IMR-90 (cell line): Measurements from ENCODE around the gene ZAP70. TPM values are rescaled to one million over a fixed set of nuclear protein-coding genes. Genes with fewer than 3 reads are reported as not detected.

Experiments
- ATAC-seq: fragments of 200-7000 bp; cut with Tn5 transposase; 2 replicates; pipeline ENCODE4 v1.9.1; 2020; ENCODE audit warnings: low read depth, mild to moderate bottlenecking, moderate library complexity
- BruUV-seq: library from RNA; stranded (reverse); fragments of 400-500 nt; replicated peaks from 2 replicates; lab custom pipeline; 2021; lab: Mats Ljungman, UMichigan
- CTCF ChIA-PET: fragments of 300-600 bp; formaldehyde crosslinking; extraction: SDS; loops from one replicate; lab custom pipeline; 2021; ENCODE audit warnings: antibody characterized with exemption; lab: Yijun Ruan, JAX
- POLR2A ChIA-PET: fragments of 300-600 bp; sonication (Branson Sonifier 250); formaldehyde crosslinking; loops from one replicate; lab custom pipeline; 2022; ENCODE audit warnings: antibody characterized with exemption; ENCODE audit not compliant: unreplicated experiment; lab: Charles Lee
- DNase-seq: peaks from one replicate; pipeline ENCODE4 v3.0.0; 2013
- H2AFZ ChIP-seq: replicated peaks from 2 replicates; pipeline ENCODE3; 2013; ENCODE audit warnings: low read length, mild to moderate bottlenecking; ENCODE audit not compliant: poor library complexity
- H2AK5ac ChIP-seq: 2 replicates; pipeline ENCODE4 v1.6.1; 2013; ENCODE audit warnings: low read depth, low read length, inconsistent platforms
- H2AK9ac ChIP-seq: replicated peaks from 2 replicates; pipeline ENCODE3; 2013; ENCODE audit warnings: mild to moderate bottlenecking, low read depth, low read length, moderate library complexity; ENCODE audit not compliant: poor library complexity
- H2BK120ac ChIP-seq: 2 replicates; pipeline ENCODE4 v1.6.1; 2013; ENCODE audit warnings: low read depth, low read length, inconsistent platforms
- H2BK15ac ChIP-seq: 3 replicates; pipeline ENCODE4 v1.6.1; 2013; ENCODE audit warnings: low read depth, low read length, inconsistent platforms
- H2BK20ac ChIP-seq: 2 replicates; pipeline ENCODE4 v1.6.1; 2013; ENCODE audit warnings: low read depth, mild to moderate bottlenecking, inconsistent platforms, low read length, moderate library complexity
- H2BK5ac ChIP-seq: 2 replicates; pipeline ENCODE4 v1.6.1; 2013; ENCODE audit warnings: mild to moderate bottlenecking, low read depth, low read length, inconsistent platforms; ENCODE audit not compliant: poor library complexity, severe bottlenecking
- H3K14ac ChIP-seq: replicated peaks from 2 replicates; pipeline ENCODE4 v1.6.1; 2013; ENCODE audit warnings: low read depth, low read length, inconsistent platforms
- H3K18ac ChIP-seq: 2 replicates; pipeline ENCODE4 v1.6.1; 2013; ENCODE audit warnings: low read depth, low read length, control low read depth
- H3K23ac ChIP-seq: 2 replicates; pipeline ENCODE4 v1.6.1; 2013; ENCODE audit warnings: low read depth, low read length, inconsistent platforms
- H3K27ac ChIP-seq: 2 replicates; pipeline ENCODE4 v1.5.1; 2013; ENCODE audit warnings: mild to moderate bottlenecking, control low read depth, low read length; ENCODE audit not compliant: insufficient read depth
- H3K27me3 ChIP-seq: 2 replicates; pipeline ENCODE4 v1.6.1; 2013; ENCODE audit warnings: low read length; ENCODE audit not compliant: control insufficient read depth, insufficient read depth
- H3K36me3 ChIP-seq: 2 replicates; pipeline ENCODE4 v1.6.1; 2013; ENCODE audit warnings: low read length, mixed read lengths; ENCODE audit not compliant: control insufficient read depth, insufficient read depth
- H3K4ac ChIP-seq: 2 replicates; pipeline ENCODE4 v1.6.1; 2013; ENCODE audit warnings: low read depth, low read length, inconsistent platforms
- H3K4me1 ChIP-seq: 2 replicates; pipeline ENCODE4 v1.6.1; 2013; ENCODE audit warnings: low read length, mixed read lengths; ENCODE audit not compliant: control insufficient read depth, insufficient read depth
- H3K4me2 ChIP-seq: 2 replicates; pipeline ENCODE4 v1.6.1; 2013; ENCODE audit warnings: low read depth, mild to moderate bottlenecking, control low read depth, low read length, moderate library complexity
- H3K4me3 ChIP-seq: 2 replicates; pipeline ENCODE4 v1.5.1; 2013; ENCODE audit warnings: low read depth, mild to moderate bottlenecking, control low read depth, low read length, moderate library complexity; ENCODE audit not compliant: insufficient read depth
- H3K56ac ChIP-seq: 2 replicates; pipeline ENCODE4 v1.6.1; 2013; ENCODE audit warnings: low read length, inconsistent platforms; ENCODE audit not compliant: insufficient read depth; ENCODE audit errors: extremely low read depth
- H3K79me1 ChIP-seq, 2 experiments: 2 replicates each; pipeline ENCODE4 v1.6.1; 2013; ENCODE audit warnings: low read length in 2 of 2, inconsistent platforms in 1 of 2, low read depth in 1 of 2
- H3K9ac ChIP-seq: 2 replicates; pipeline ENCODE4 v1.6.1; 2013; ENCODE audit warnings: low read depth, low read length, control low read depth
- H3K9me1 ChIP-seq: 2 replicates; pipeline ENCODE4 v1.6.1; 2013; ENCODE audit warnings: low read length, inconsistent platforms; ENCODE audit not compliant: insufficient read depth
- H3K9me3 ChIP-seq: 2 replicates; pipeline ENCODE4 v1.6.1; 2013; ENCODE audit warnings: low read length; ENCODE audit not compliant: control insufficient read depth, insufficient read depth
- H4K20me1 ChIP-seq: 2 replicates; pipeline ENCODE4 v1.6.1; 2013; ENCODE audit warnings: low read length, inconsistent platforms; ENCODE audit not compliant: insufficient read depth
- H4K5ac ChIP-seq: 2 replicates; pipeline ENCODE4 v1.6.1; 2013; ENCODE audit warnings: mild to moderate bottlenecking, low read depth, low read length, control low read depth
- H4K8ac ChIP-seq, 2 experiments: 2 replicates each; pipeline ENCODE4 v1.6.1; 2013; ENCODE audit warnings: low read depth in 2 of 2, low read length in 2 of 2, control low read depth in 1 of 2, inconsistent platforms in 1 of 2
- H4K91ac ChIP-seq: 2 replicates; pipeline ENCODE4 v1.6.1; 2013; ENCODE audit warnings: low read depth, low read length, inconsistent platforms; ENCODE audit not compliant: insufficient read depth
- BHLHE40 ChIP-seq: fragments of 150-350 bp; IDR thresholded peaks from 2 replicates; pipeline ENCODE4 v1.6.1; 2016; ENCODE audit warnings: mild to moderate bottlenecking, low read depth, low read length
- CEBPB ChIP-seq: IDR thresholded peaks from 2 replicates; pipeline ENCODE4 v1.6.1; 2012; ENCODE audit warnings: low read depth, low read length, improper control_type of control experiment
- CHD1 ChIP-seq: IDR thresholded peaks from 2 replicates; pipeline ENCODE4 v1.6.1; 2012; ENCODE audit warnings: low read depth, low read length, improper control_type of control experiment
- FOS ChIP-seq: fragments of 150-350 bp; IDR thresholded peaks from 2 replicates; pipeline ENCODE4 v1.6.1; 2016; ENCODE audit warnings: low read depth, low read length
- MAFK ChIP-seq: IDR thresholded peaks from 2 replicates; pipeline ENCODE4 v1.6.1; 2012; ENCODE audit warnings: low read depth, low read length, improper control_type of control experiment
- MXI1 ChIP-seq: IDR thresholded peaks from 2 replicates; pipeline ENCODE4 v1.6.1; 2012; ENCODE audit warnings: low read depth, mild to moderate bottlenecking, low read length, moderate library complexity, borderline replicate concordance
- NFE2L2 ChIP-seq: fragments of 150-350 bp; IDR thresholded peaks from 2 replicates; pipeline ENCODE4 v1.6.1; 2016; ENCODE audit warnings: low read depth, mild to moderate bottlenecking, low read length
- POLR2A ChIP-seq: IDR thresholded peaks from 2 replicates; pipeline ENCODE4 v1.6.1; 2012; ENCODE audit warnings: mild to moderate bottlenecking, low read depth, low read length
- RAD21 ChIP-seq: IDR thresholded peaks from 2 replicates; pipeline ENCODE4 v1.6.1; 2012; ENCODE audit warnings: low read length, improper control_type of control experiment
- RCOR1 ChIP-seq: IDR thresholded peaks from 2 replicates; pipeline ENCODE4 v1.6.1; 2012; ENCODE audit warnings: mild to moderate bottlenecking, low read length, improper control_type of control experiment; ENCODE audit not compliant: insufficient replicate concordance
- RFX5 ChIP-seq: IDR thresholded peaks from 2 replicates; pipeline ENCODE4 v1.8.0; 2012; ENCODE audit warnings: low read depth, mild to moderate bottlenecking, low read length, moderate library complexity
- SMC3 ChIP-seq: fragments of 150-350 bp; IDR thresholded peaks from 2 replicates; pipeline ENCODE4 v1.6.1; 2016; ENCODE audit warnings: low read depth, mild to moderate bottlenecking, antibody characterized with exemption, low read length, moderate library complexity
- WGBS, 2 experiments: methylation state at CpG; one replicate each; pipeline versions ENCODE4 v1.1.5 to v1.1.7; 2013; ENCODE audit warnings: missing lambda C conversion rate in 2 of 2; ENCODE audit not compliant: insufficient read length in 1 of 2; ENCODE audit errors: extremely low coverage in 2 of 2; 5-methylcytosine and 5-hydroxymethylcytosine counted together
- dilution Hi-C: fragments of 300-500 bp; cut with HindIII; formaldehyde crosslinking; loops from one replicate; pipeline ENCODE4 v1.14.3; 2018; ENCODE audit warnings: low sequenced_read_pairs; ENCODE audit not compliant: unreplicated experiment
- in situ Hi-C: fragments of 300-500 bp; cut with MboI; formaldehyde crosslinking; loops from 3 replicates; pipeline ENCODE4 v1.14.3; 2019; ENCODE audit warnings: low sequenced_read_pairs, inconsistent platforms, mixed read lengths
- intact Hi-C: fragments of 100-400 bp; cut with micrococcal nuclease; formaldehyde crosslinking; loops from 2 replicates; pipeline ENCODE4 v1.10.0; 2022
- polyA plus RNA-seq, 3 experiments: library from polyadenylated mRNA; depleted of rRNA; stranded (reverse); fragments of >200 nt; gene quantifications; 2 replicates each; pipeline ENCODE4 v1.2.3, GENCODE V29; 2012; ENCODE audit warnings: low replicate concordance in 1 of 3
- total RNA-seq: library from RNA; depleted of rRNA; stranded (reverse); fragments of >200 nt; gene quantifications from 2 replicates; pipeline ENCODE4 v1.2.3, GENCODE V29; 2012
- TF ChIP-seq, protein P1 (sequence below): conservative IDR thresholded peaks from 2 replicates; pipeline ENCODE4 v1.5.1; 2012; ENCODE audit warnings: mild to moderate bottlenecking, low read depth, low read length, improper control_type of control experiment
- TF ChIP-seq, protein P2 (sequence below): fragments of 150-350 bp; IDR thresholded peaks from 2 replicates; pipeline ENCODE4 v1.6.1; 2016; ENCODE audit warnings: low read depth, mild to moderate bottlenecking, low read length, moderate library complexity, borderline replicate concordance
- TF ChIP-seq, protein P3 (sequence below): fragments of 150-350 bp; IDR thresholded peaks from 2 replicates; pipeline ENCODE4 v1.6.1; 2017; ENCODE audit warnings: mild to moderate bottlenecking, antibody characterized with exemption, low read length, low read depth

Gene ZAP70
- total and polyA plus RNA-seq, 2 of the 4 experiments (the other 2 are of a cell fraction) = under 0.01 to 0.09 TPM

DNA sequence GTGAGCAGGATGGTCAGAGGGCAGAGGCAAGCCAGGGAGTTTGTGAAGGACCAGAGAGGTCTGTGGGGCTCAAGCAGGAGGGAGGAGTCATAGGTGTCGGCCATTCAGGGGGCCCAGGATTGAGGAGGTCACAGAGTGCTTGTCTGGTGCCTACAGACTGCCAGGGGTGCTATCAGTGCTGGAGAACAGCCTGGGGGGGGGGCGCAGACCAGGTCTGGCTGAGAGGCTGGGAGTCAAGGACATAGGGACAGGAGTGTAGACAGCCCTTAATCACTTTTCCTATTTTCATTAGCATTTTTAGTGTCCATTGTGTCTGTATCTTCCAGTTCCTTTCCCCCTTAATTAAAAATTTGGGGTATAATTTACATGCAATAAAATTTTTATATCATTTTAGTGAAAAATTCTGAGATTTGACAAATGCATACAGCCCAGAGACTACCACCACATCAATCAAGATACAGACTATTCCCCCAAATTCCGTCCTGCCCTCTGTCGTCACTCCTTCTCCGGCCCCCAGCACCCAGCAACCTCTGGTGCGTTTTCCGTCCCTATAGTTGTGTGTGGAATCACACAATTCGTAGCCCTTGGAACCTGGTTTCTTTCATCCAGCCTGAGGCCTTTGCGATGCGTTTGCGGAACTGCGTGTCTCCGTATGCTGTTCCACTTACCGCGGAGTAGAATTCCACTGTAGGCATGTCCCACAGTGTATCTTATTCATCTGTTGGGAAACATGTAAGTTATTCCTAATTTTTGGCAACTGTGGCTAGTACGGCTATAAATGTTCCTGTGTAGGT is 6.2 kb downstream of the ZAP70 start:
- ChIA-PET POLR2A (no interaction called here), CTCF (no interaction called here)
- Histone ChIP-seq H3K56ac (no peak overlapping the region), H3K36me3 (no peaks in the 10 kb centered on the region), H3K14ac (no peak overlapping the region), H4K5ac (no peak overlapping the region), H3K18ac (no peak overlapping the region), H3K9me1 (no peaks in the 10 kb centered on the region), H2BK20ac (no peak overlapping the region), H3K27me3 (peaks cover 25% of the 10 kb centered on the region), H2AFZ (no peak overlapping the region), H4K91ac (no peak overlapping the region), H4K8ac (no peak overlapping the region), H2BK120ac (no peak overlapping the region), H3K23ac (no peak overlapping the region), H3K4me2 (no peak overlapping the region), H3K4me3 (no peak overlapping the region), H3K4me1 (no peaks in the 10 kb centered on the region), H3K79me1 (no peaks in the 10 kb centered on the region), H3K27ac (no peak overlapping the region), H3K4ac (no peak overlapping the region), H3K9ac (no peak overlapping the region), H2AK5ac (no peak overlapping the region), H2BK5ac (no peak overlapping the region), H3K9me3 (peaks cover 2% of the 10 kb centered on the region; the same call in 1 of the 2 replicates), H4K20me1 (no peaks in the 10 kb centered on the region), H2BK15ac (no peak overlapping the region), H2AK9ac (no peak overlapping the region)
- dilution Hi-C loops = no loop called here
- intact Hi-C loops = no loop called here
- 75% methylated on average over 4 of the region's 16 CpGs; no CpG with 5 or more reads in 1 of the 2 experiments for WGBS, 2 experiments
- DNase-seq (no peak), ATAC-seq (no peak)
- in situ Hi-C loops = no loop called here
- no TSS peak for BruUV-seq
- TF ChIP-seq, protein P1, sequence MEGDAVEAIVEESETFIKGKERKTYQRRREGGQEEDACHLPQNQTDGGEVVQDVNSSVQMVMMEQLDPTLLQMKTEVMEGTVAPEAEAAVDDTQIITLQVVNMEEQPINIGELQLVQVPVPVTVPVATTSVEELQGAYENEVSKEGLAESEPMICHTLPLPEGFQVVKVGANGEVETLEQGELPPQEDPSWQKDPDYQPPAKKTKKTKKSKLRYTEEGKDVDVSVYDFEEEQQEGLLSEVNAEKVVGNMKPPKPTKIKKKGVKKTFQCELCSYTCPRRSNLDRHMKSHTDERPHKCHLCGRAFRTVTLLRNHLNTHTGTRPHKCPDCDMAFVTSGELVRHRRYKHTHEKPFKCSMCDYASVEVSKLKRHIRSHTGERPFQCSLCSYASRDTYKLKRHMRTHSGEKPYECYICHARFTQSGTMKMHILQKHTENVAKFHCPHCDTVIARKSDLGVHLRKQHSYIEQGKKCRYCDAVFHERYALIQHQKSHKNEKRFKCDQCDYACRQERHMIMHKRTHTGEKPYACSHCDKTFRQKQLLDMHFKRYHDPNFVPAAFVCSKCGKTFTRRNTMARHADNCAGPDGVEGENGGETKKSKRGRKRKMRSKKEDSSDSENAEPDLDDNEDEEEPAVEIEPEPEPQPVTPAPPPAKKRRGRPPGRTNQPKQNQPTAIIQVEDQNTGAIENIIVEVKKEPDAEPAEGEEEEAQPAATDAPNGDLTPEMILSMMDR = no peak
- TF ChIP-seq MAFK (no peak), RCOR1 (no peak), SMC3 (no peak), CHD1 (no peak), BHLHE40 (no peak), RAD21 (no peak), RFX5 (no peak), CEBPB (no peak), FOS (no peak), MXI1 (no peak), NFE2L2 (no peak), POLR2A (no peak)
- TF ChIP-seq, protein P2, sequence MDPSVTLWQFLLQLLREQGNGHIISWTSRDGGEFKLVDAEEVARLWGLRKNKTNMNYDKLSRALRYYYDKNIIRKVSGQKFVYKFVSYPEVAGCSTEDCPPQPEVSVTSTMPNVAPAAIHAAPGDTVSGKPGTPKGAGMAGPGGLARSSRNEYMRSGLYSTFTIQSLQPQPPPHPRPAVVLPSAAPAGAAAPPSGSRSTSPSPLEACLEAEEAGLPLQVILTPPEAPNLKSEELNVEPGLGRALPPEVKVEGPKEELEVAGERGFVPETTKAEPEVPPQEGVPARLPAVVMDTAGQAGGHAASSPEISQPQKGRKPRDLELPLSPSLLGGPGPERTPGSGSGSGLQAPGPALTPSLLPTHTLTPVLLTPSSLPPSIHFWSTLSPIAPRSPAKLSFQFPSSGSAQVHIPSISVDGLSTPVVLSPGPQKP = no peak
- TF ChIP-seq, protein P3, sequence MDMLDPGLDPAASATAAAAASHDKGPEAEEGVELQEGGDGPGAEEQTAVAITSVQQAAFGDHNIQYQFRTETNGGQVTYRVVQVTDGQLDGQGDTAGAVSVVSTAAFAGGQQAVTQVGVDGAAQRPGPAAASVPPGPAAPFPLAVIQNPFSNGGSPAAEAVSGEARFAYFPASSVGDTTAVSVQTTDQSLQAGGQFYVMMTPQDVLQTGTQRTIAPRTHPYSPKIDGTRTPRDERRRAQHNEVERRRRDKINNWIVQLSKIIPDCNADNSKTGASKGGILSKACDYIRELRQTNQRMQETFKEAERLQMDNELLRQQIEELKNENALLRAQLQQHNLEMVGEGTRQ = no peak
